ENCODE data around the gene TMSB4X. TPM values are rescaled to one million over a fixed set of nuclear protein-coding genes. Genes with fewer than 3 reads are reported as not detected.
"Not testable (repeated sequence)": the region's sequence is repeated elsewhere in the genome, so short reads cannot be mapped to it uniquely, and the experiment has no call there.

The TMSB4X gene
- total RNA-seq, 1 donor from 2014 or later, result 442 TPM

GRCh38 chrX:12974305-12974795, 560 bp upstream of the TMSB4X start:
- DNase-seq (ENCODE audit: low spot score), result no peak
- ATAC-seq, result no peak

- no peak for DNase-seq (ENCODE audit: low spot score)
- ATAC-seq, result no peak
Observed at GRCh38 chrX:12975670-12975965, 708 bp downstream of the TMSB4X start.

- ATAC-seq (peak; percentile 59), DNase-seq (ENCODE audit: low spot score) (no peak)
Observed at GRCh38 chrX:12975991-12976558, 1.2 kb downstream of the TMSB4X start.

- not testable (repeated sequence) for DNase-seq (ENCODE audit: low spot score); ATAC-seq
Observed at GRCh38 chrX:12976819-12977732, 2.2 kb downstream of the TMSB4X start.

GRCh38 chrX:12977761-12978204, 2.9 kb downstream of the TMSB4X start:
- DNase-seq (ENCODE audit: low spot score) (no peak), ATAC-seq (no peak)

DNA sequence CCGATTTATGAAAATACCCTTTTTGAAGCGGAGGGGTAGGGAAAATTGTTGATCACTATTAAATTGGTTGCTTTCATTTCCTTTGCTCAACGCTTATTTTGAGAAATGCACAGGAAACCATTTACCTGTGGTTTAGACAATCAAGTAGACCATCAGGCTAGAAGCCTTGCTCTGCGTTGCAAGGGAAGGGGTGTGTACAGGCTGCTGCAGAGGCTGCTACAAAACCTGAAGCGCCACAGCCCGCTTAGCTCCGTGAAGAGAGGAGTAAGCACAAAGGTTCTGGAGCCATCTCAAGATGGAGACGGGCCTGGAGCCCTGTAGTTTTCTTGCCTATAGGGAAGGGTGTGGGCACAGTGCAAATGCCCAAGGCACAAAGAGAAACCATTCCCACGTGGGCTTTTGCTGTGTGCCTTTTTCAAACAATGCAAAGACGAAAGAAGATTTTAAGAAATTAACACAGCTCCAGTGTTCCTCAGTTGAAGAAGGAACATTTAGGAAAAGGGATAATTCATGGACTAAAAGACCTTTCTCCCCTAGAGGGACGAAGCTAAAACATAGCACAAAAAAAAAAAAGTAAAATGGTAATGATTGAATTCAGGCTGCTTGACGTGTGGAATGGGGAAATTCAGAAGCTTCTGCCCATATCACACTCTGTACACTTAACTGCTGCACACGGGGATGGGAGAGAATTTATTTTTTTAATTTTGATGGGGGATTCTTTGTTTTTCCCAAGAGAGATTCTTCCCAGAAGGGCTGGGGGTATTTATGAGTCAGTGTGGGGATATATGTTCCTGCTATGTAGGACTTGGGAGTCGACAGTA, 3.5 kb downstream of the TMSB4X start:
- ATAC-seq, result peak; percentile 8

DNA sequence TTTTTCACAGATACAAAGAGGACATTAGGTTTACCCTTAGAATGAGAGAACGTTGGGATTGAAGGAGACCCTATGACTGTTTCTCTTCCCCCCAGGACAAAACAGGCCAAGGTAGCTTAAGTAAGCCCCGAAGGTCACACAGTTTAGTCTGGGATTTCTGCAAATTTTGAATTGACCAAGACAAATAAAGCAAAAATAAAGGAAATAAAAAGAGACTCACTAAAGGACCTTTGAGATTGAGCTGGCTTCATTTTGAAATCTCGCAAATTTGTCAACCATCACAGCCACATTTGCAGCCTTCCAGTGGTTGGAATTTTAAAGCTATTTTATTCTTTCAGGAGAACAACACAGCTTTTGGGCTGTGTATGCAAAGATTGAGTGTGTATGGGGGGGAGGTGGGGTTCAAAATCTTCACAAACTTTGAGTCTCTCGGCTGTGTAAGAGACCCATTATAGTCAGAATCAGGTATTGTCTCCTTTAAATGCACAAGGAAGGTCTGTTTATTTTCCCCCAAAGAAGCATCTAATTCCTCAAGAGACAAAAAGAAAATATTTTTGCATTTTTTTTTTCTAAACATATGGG, 4.2 kb downstream of the TMSB4X start:
- ATAC-seq, result no peak
- DNase-seq (ENCODE audit: low spot score), result no peak

More for the DNA sequence above, 3.5 kb downstream of the TMSB4X start:
- DNase-seq (ENCODE audit: low spot score), result no peak

DNA sequence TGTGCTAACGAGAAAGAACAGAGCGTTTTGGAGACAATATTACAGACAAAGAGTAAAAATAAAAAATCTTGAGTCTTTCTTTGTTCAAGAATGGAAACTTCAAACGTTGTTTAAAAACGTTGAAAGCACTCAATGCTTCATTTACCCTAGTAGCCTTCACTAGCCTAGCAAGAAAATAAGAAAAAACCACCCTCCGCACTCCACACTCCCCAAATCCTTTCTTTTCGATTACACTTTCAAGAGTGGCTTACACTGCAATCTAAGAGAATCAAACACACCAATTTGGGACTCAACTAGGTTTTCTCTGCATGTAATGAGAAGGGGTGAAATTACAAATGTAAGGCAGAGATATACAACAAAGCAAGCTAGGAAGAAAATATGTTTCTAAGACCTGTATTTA, 4.7 kb downstream of the TMSB4X start:
- ATAC-seq (no peak), DNase-seq (ENCODE audit: low spot score) (no peak)

- not testable (repeated sequence) for DNase-seq (ENCODE audit: low spot score); ATAC-seq
Observed at GRCh38 chrX:12980039-12980438, 5.1 kb downstream of the TMSB4X start.

DNA sequence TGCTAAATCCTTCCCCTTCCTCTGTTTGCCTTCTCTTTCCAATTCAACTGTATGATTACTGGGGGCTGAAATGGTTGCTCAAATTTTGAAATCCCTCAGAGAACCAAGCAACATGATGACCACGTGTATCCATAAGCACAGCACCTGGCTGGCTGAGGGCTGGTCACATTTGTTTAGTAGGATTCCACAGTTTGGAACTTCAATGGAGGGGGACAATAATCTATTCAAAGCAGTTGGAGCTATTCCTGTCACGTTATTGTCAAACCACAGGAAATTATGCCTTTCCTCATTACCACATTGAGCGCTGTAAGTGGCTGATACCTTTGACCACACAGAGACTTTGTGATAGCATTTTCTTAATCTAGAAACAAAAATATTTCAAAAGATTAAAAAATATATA, 7.0 kb downstream of the TMSB4X start:
- ATAC-seq (no peak), DNase-seq (ENCODE audit: low spot score) (no peak)

- DNase-seq (ENCODE audit: low spot score), result no peak
- no peak for ATAC-seq
Observed at GRCh38 chrX:12984603-12985319, 9.9 kb downstream of the TMSB4X start.

GRCh38 chrX:12985331-12985730, 10.4 kb downstream of the TMSB4X start:
- no peak for ATAC-seq
- no peak for DNase-seq (ENCODE audit: low spot score)

- ATAC-seq, result no peak
- DNase-seq (ENCODE audit: low spot score), result no peak
Observed at GRCh38 chrX:12986164-12986779, 11.4 kb downstream of the TMSB4X start.

DNA sequence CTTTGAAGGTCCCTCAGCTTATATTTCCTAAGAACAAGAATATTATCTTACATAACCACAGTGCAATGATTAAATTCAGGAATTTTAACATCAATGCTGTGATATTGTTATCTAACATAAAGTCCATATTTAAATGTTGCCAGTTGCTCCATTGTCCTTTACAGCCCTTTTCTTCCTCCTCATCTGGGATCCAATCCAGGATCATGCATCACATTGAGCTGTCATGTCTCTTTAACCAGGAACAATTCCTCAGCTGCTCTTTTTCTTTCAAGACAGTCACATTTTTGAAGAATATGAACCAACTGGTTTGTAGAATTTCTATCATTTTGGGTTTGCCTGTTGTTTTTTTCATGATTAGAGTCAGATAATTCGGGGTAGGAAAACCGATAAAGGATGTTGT, 12.0 kb downstream of the TMSB4X start:
- DNase-seq (ENCODE audit: low spot score), result no peak
- no peak for ATAC-seq

- ATAC-seq (no peak), DNase-seq (ENCODE audit: low spot score) (no peak)
Observed at GRCh38 chrX:12987340-12987739, 12.4 kb downstream of the TMSB4X start.

- ATAC-seq, result peak; percentile 23
- DNase-seq (ENCODE audit: low spot score), result no peak
Observed at GRCh38 chrX:12987900-12988594, 13.1 kb downstream of the TMSB4X start.

- DNase-seq (ENCODE audit: low spot score), result peak; percentile 64
- peak; percentile 96 for ATAC-seq
Observed at GRCh38 chrX:12988797-12989196, 13.9 kb downstream of the TMSB4X start.

- DNase-seq (ENCODE audit: low spot score) (no peak), ATAC-seq (no peak)
Observed at GRCh38 chrX:12989461-12989860, 14.6 kb downstream of the TMSB4X start.

GRCh38 chrX:12991575-12991974, 16.7 kb downstream of the TMSB4X start:
- no peak for ATAC-seq

More at GRCh38 chrX:12991575-12991974, 16.7 kb downstream of the TMSB4X start:
- DNase-seq (ENCODE audit: low spot score), result no peak
